T-helper 2 cell treated with Interferon-gamma antibody and Interleukin-4, amounts not matched to agents 100 ng/mL and 5 ng/mL, for 36 hours (primary cell): ENCODE data around the gene CLEC4D. TPM values are rescaled to one million over a fixed set of nuclear protein-coding genes. Genes with fewer than 3 reads are reported as not detected.
"Not testable (repeated sequence)": the region's sequence is repeated elsewhere in the genome, so short reads cannot be mapped to it uniquely, and the experiment has no call there.

Experiments used
- intact Hi-C: fragments of 100-400 bp; cut with micrococcal nuclease; formaldehyde crosslinking; loops from one replicate; pipeline ENCODE4 v1.15.1; 2023
- total RNA-seq: library from RNA; stranded (reverse); gene quantifications from 2 replicates; pipeline ENCODE4 v1.2.3, GENCODE V29; 2022

The CLEC4D gene
- total RNA-seq, 1 donor from 2014 or later, result not detected

- intact Hi-C loops, result no loop called here
Measured at GRCh38 chr12:8532045-8532444, 18.7 kb downstream of the CLEC4D start.

- intact Hi-C loops, result not testable (repeated sequence)
Measured at GRCh38 chr12:8537820-8538219, 24.5 kb downstream of the CLEC4D start.

GRCh38 chr12:8540831-8541230, 27.5 kb downstream of the CLEC4D start, which contains the start of gene CLEC4E:
TSS of gene CLEC4E (minus strand) at chr12:8540905. CDS start at chr12:8540797, 108 bp downstream.
- intact Hi-C loops, result not testable (repeated sequence)

- intact Hi-C loops, result no loop called here
Measured at GRCh38 chr12:8541562-8541961, 28.3 kb downstream of the CLEC4D start.

GRCh38 chr12:8544295-8544694, 31.0 kb downstream of the CLEC4D start:
- intact Hi-C loops, result loop anchor here (1.0 to 2.0 kb wide), 2 partner anchors 347 to 505 kb away; no protein-coding TSS in a partner anchor

- intact Hi-C loops, result no loop called here
Measured at GRCh38 chr12:8546591-8546990, 33.3 kb downstream of the CLEC4D start.

- intact Hi-C loops, result loop anchor here (2.0 kb wide), 1 partner anchor 21 kb away; no protein-coding TSS in a partner anchor
Measured at GRCh38 chr12:8547645-8548044, 34.3 kb downstream of the CLEC4D start.

GRCh38 chr12:8548192-8548591, 34.9 kb downstream of the CLEC4D start:
- intact Hi-C loops, result loop anchor here (2.0 kb wide), 1 partner anchor 21 kb away; no protein-coding TSS in a partner anchor

- intact Hi-C loops, result loop anchor here (2.0 kb wide), 1 partner anchor 19 kb away; no protein-coding TSS in a partner anchor
Measured at GRCh38 chr12:8549381-8549780, 36.1 kb downstream of the CLEC4D start.

GRCh38 chr12:8553088-8553627, 39.9 kb downstream of the CLEC4D start:
- intact Hi-C loops, result no loop called here

- intact Hi-C loops, result no loop called here
Measured at GRCh38 chr12:8554451-8555195, 41.3 kb downstream of the CLEC4D start.

GRCh38 chr12:8556531-8557097, 43.3 kb downstream of the CLEC4D start:
- intact Hi-C loops, result no loop called here

- intact Hi-C loops, result no loop called here
Measured at GRCh38 chr12:8559676-8560075, 46.4 kb downstream of the CLEC4D start.

- intact Hi-C loops, result no loop called here
Measured at GRCh38 chr12:8561011-8561410, 47.7 kb downstream of the CLEC4D start.

- intact Hi-C loops, result no loop called here
Measured at GRCh38 chr12:8562310-8562709, 49.0 kb downstream of the CLEC4D start.

- intact Hi-C loops, result no loop called here
Measured at GRCh38 chr12:8563356-8563755, 50.1 kb downstream of the CLEC4D start.

GRCh38 chr12:8564656-8565055, 51.4 kb downstream of the CLEC4D start:
- intact Hi-C loops, result no loop called here

GRCh38 chr12:8566052-8566451, 52.7 kb downstream of the CLEC4D start:
- intact Hi-C loops, result not testable (repeated sequence)

- intact Hi-C loops, result no loop called here
Measured at GRCh38 chr12:8566525-8566924, 53.2 kb downstream of the CLEC4D start.
